Mononuclear cell (primary cell): Measurements from ENCODE around the gene PRKCQ. TPM values are rescaled to one million over a fixed set of nuclear protein-coding genes. Genes with fewer than 3 reads are reported as not detected.
"Not testable (repeated sequence)": the region's sequence is repeated elsewhere in the genome, so short reads cannot be mapped to it uniquely, and the experiment has no call there.

ENCODE experiments used
- H3K27me3 ChIP-seq: 2 replicates; pipeline ENCODE4 v1.6.0; 2011; ENCODE audit warnings: low read length, control low read depth; ENCODE audit not compliant: insufficient read depth
- H3K4me1 ChIP-seq: 2 replicates; pipeline ENCODE4 v1.5.1; 2011; ENCODE audit warnings: mild to moderate bottlenecking, low read length, control low read depth; ENCODE audit not compliant: insufficient read depth
- H3K4me3 ChIP-seq: 2 replicates; pipeline ENCODE4 v1.5.1; 2011; ENCODE audit warnings: mild to moderate bottlenecking, low read length, moderate library complexity
- H3K9me3 ChIP-seq: 2 replicates; pipeline ENCODE4 v1.5.1; 2011; ENCODE audit warnings: low read depth, mild to moderate bottlenecking, control low read depth, low read length
- total RNA-seq: library from RNA; depleted of rRNA; stranded (reverse); fragments of >200 nt; gene quantifications from one replicate; pipeline ENCODE4 v1.2.3, GENCODE V29; 2012

Gene PRKCQ
- total RNA-seq, 1 donor, result 43.2 TPM

DNA sequence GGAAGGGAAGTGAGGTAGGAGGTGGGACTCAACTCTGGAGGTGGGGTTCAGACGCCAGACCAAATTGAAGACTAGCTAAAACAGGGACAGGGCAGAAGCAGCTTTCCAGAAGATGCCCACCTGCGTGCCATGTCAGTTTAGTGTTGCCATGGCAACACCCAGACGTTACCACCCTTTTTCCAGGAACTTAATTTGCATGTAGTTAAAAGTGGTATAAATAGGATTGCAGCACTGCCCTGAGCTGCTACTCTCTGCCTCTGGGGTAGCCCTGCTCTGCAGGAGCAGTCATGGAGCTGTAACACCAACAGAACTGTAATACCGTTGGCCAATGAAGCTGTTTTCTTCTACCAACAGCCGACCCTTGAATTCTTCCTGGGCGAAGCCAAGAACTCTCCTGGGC lies 93.8 kb downstream of the PRKCQ start:
- Histone ChIP-seq H3K4me1 (peaks cover 30% of the 10 kb centered on the region), H3K27me3 (no peaks in the 10 kb centered on the region), H3K4me3 (no peak overlapping the region), H3K9me3 (no peaks in the 10 kb centered on the region)

DNA sequence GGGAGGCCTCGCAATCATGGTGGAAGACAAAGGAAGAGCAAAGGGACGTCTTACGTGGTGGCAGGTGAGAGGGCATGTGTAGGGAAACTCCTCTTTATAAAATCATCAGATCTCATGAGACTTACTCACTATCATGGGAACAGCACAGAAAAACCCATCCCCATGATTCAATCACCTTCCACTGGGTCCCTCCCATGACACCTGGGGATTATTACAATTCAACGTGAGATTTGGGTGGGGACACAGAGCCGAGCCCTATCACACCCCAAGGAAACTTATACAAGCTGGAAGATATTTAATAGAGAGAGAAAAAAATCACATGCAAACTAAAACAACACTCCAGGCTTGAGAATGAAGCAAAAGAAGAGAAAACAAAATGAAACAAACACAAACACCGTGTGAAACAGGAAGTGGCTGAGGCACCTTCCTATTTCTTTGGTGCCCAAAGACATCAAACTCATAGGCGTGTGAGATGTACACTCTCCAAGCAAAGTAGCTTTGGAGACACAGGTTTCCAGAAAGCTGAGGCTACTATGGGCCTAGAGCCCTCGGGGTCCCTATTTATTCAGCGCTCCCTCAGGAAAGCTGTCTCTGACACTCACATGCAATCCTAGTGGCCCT lies 97.2 kb downstream of the PRKCQ start:
- Histone ChIP-seq H3K27me3 (no peaks in the 10 kb centered on the region), H3K4me1 (peaks cover 22% of the 10 kb centered on the region), H3K4me3 (no peak overlapping the region), H3K9me3 (no peaks in the 10 kb centered on the region)

GRCh38 chr10:6478722-6479121 lies 101.4 kb downstream of the PRKCQ start:
- H3K27me3 ChIP-seq, result no peaks in the 10 kb centered on the region
- H3K4me3 ChIP-seq, result no peak overlapping the region
- H3K4me1 ChIP-seq, result peaks cover 33% of the 10 kb centered on the region
- H3K9me3 ChIP-seq, result no peaks in the 10 kb centered on the region

GRCh38 chr10:6476989-6477388 lies 103.1 kb downstream of the PRKCQ start:
- no peaks in the 10 kb centered on the region for H3K27me3 ChIP-seq
- H3K4me1 ChIP-seq, result peaks cover 34% of the 10 kb centered on the region
- no peak overlapping the region for H3K4me3 ChIP-seq
- no peaks in the 10 kb centered on the region for H3K9me3 ChIP-seq

DNA sequence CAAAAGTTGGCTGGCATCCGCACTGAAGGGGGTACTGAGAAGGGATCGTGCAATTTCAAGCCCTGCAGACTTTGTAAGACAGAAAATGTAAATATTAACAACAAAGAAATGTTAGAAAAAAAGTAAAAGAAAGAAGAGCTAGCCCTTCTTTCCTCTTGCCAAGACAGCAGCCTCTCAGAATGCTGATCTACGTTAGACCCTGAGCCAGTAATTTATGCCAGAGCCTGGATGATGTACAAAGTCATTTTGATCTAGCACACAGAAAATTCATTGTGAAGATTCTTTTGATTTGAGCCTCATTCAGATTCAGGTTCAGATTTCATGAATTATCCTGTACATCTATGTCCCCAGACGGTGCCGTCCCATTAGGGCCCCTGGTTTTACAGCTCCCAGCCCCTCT lies 105.2 kb downstream of the PRKCQ start:
- Histone ChIP-seq H3K4me3 (no peak overlapping the region), H3K4me1 (peaks cover 34% of the 10 kb centered on the region), H3K9me3 (no peaks in the 10 kb centered on the region), H3K27me3 (no peaks in the 10 kb centered on the region)

GRCh38 chr10:6473901-6474370 lies 106.1 kb downstream of the PRKCQ start:
- Histone ChIP-seq H3K4me3 (peak overlapping the region; percentile 17), H3K4me1 (peaks cover 34% of the 10 kb centered on the region), H3K27me3 (no peaks in the 10 kb centered on the region), H3K9me3 (no peaks in the 10 kb centered on the region)

- Histone ChIP-seq H3K27me3 (no peaks in the 10 kb centered on the region), H3K4me3 (no peak overlapping the region), H3K4me1 (peaks cover 34% of the 10 kb centered on the region), H3K9me3 (no peaks in the 10 kb centered on the region)
Observed at GRCh38 chr10:6473430-6473829, 106.6 kb downstream of the PRKCQ start.

- peaks cover 34% of the 10 kb centered on the region for H3K4me1 ChIP-seq
- H3K27me3 ChIP-seq, H3K4me3 ChIP-seq, H3K9me3 ChIP-seq: not testable (repeated sequence)
Observed at GRCh38 chr10:6472710-6473005, 107.4 kb downstream of the PRKCQ start.

- H3K4me1 ChIP-seq, result peaks cover 27% of the 10 kb centered on the region
- H3K27me3 ChIP-seq, result no peaks in the 10 kb centered on the region
- H3K4me3 ChIP-seq, result no peak overlapping the region
- H3K9me3 ChIP-seq, result no peaks in the 10 kb centered on the region
Observed at GRCh38 chr10:6470894-6471618, 109.0 kb downstream of the PRKCQ start.

DNA sequence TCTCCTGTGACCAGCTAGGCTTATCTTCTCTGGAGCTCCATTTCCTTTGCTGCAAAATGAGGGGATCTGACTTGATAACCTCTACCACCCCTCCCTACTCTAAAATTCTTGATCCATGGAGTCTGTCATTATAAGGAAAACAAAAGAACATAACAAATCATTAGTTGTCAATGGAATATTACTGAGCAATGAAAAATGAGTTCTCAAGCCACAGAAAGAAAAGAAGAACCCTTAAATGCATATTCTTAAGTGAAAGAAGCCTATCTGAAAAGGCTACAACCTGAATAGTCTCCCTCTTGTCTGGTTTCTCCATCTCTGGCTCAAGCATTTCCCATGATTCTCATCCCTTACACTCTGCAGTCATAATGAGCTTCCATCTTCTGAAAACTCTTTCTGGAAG lies 110.4 kb downstream of the PRKCQ start:
- no peaks in the 10 kb centered on the region for H3K27me3 ChIP-seq
- no peaks in the 10 kb centered on the region for H3K9me3 ChIP-seq
- no peak overlapping the region for H3K4me3 ChIP-seq

GRCh38 chr10:6465854-6466601 lies 114.0 kb downstream of the PRKCQ start:
- Histone ChIP-seq H3K4me1 (no peaks in the 10 kb centered on the region), H3K27me3 (no peaks in the 10 kb centered on the region), H3K9me3 (no peaks in the 10 kb centered on the region), H3K4me3 (no peak overlapping the region)

More for the DNA sequence above, 110.4 kb downstream of the PRKCQ start:
- H3K4me1 ChIP-seq, result peaks cover 22% of the 10 kb centered on the region

GRCh38 chr10:6465437-6465836 lies 114.6 kb downstream of the PRKCQ start:
- Histone ChIP-seq H3K4me3 (no peak overlapping the region), H3K4me1 (no peaks in the 10 kb centered on the region), H3K9me3 (no peaks in the 10 kb centered on the region), H3K27me3 (no peaks in the 10 kb centered on the region)

DNA sequence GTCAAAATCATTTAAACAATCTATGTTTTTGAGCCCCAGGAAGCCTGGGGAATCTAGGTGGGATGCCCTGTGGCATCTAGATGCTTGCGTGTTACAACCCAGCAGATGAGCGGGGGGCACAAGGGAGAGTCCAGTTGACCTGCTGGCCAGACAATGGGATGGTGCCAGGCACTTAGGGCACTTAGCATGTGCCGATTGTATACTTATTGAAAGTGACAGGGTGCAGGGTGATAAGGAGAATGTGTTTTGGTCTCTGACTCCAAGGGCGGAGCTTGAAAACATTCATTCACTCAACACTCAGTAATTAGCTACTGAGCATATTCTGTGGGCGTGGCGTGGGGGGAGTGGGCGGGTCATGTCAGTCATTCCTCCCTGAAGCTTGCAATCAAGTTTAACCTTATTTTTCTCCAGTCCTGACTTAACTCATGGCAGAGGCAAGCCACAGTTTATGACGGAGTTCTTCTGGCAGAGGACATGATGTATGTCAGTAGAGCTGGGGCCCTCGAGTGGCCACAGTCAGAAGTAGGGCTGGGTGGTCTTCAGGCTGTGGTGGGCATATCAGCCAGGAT lies 115.1 kb downstream of the PRKCQ start:
- no peaks in the 10 kb centered on the region for H3K9me3 ChIP-seq
- H3K4me3 ChIP-seq, result no peak overlapping the region
- no peaks in the 10 kb centered on the region for H3K27me3 ChIP-seq
- H3K4me1 ChIP-seq, result no peaks in the 10 kb centered on the region

GRCh38 chr10:6463366-6463765 lies 116.7 kb downstream of the PRKCQ start:
- H3K4me3 ChIP-seq, result no peak overlapping the region
- H3K4me1 ChIP-seq, result peaks cover 2% of the 10 kb centered on the region
- no peaks in the 10 kb centered on the region for H3K9me3 ChIP-seq
- H3K27me3 ChIP-seq, result no peaks in the 10 kb centered on the region

- H3K9me3 ChIP-seq, result no peaks in the 10 kb centered on the region
- no peaks in the 10 kb centered on the region for H3K27me3 ChIP-seq
- peaks cover 5% of the 10 kb centered on the region for H3K4me1 ChIP-seq
- no peak overlapping the region for H3K4me3 ChIP-seq
Observed at GRCh38 chr10:6461961-6462360, 118.1 kb downstream of the PRKCQ start.
